T follicular helper cell (primary cell): ENCODE measurements around the gene BCHE.

Experiments used
- DNase-seq: peaks from one replicate; pipeline ENCODE4 v3.0.0-alpha.2; 2020; ENCODE audit warnings: low read depth
- total RNA-seq, 2 experiments: gene quantifications; one replicate each; lab custom pipeline; 2026; lab: John Stamatoyannopoulos, UW

Gene BCHE
- 0 reads per million in 2 experiments for total RNA-seq

DNA sequence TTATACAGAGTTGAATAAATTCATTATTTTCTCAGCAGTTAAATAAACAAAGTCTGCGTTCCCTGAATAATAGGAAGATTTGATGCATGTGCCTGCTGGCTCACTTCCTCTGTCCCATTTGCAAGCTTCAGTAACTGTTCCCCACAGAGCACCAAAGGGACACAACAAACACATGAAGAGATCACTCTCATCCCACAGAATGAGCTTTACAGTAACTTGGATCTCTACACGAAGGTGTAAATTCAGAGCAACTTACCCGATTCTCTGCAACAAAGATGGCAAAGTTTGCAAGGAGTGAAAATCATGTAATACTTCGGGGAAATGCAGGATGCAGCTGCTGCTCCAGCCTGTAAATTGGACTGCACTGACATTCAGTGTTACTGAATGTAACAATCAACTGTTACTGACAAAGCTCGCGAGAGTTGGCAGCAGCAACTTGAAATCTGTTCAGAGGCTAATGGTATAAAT, at the start of gene BCHE:
Gene BCHE, minus strand, starts transcription at position 366 of the 468 bp plus-strand sequence. CDS start 6,390 bp downstream, outside the sequence.
- no peak for DNase-seq

DNA sequence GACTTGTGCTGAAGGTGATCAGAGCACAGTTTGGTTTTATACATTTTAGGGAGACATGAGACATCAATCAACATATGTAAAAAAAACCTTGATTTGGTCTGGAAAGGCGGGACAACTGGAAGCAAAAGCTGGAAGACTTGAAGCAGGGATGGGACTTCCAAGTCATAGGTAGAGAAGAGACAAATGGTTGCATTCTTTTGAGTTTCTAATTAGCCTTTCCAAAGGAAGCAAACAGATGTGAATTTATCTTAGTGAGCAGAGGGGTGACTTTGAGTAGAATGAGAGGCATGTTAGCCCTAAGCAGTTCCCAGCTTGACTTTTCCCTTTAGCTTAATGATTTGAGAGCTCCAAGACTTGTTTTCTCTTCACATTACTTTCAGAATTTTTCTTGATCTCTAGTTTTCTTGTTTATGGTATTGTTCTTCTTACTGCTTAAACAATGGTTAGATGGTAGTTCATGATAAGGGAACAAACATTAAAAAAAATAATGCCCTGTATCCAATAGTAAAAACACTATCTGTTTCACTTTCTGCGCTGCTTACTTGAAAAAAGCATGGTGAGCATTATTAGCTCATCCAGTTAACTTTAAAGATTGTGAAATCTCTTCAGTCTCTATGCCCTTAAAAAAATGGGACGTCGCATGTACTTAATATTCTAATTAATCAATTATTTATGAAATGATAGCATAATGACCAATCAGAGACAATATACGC, 48.5 kb upstream of the BCHE start:
- no peak for DNase-seq

DNA sequence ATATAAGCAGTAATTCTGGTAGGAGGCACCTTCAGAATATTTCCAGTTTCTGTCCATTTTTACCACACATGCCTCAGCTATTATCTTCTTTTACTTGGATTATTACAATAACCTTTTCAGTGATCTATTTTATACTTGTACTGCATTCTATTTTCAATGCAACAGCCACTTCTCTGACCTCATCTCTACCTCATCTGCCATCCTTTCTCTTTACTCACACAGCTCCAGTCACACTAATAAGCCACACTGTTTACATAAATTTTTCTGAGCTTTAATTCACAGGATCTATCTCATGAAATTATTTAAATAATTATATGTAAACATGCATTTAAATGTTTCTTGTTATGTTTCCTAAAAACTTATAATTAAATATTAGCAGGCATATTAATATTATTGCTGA, 47.3 kb upstream of the BCHE start:
- no peak for DNase-seq

DNA sequence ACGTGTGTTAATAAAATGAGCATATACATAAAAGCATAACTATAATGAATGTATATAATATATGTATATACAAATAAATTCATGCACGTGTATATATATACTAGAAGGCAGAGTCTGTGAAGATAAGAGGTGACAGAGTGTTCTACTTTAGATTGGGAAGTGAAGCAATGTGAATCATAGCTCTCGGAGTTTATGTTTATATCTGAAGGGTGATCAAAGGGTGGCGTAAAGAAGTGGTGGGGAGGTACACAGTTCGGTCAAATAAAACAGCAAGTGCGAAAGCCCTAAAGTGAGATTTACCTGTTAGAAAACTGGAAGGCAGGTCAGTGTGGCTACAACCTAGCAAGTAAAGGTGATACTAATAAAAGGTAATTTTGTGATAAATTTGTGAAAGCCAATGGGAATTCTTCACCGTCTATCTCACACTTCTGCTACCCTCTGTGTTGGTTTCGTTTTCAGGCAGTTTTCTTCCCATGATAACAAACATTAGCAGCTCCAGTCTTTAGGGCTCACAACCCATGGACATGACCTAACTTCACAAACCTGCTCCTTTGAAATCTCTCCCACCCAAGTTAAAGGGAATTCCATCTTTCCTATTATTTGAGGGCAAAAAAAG, 46.7 kb upstream of the BCHE start:
- no peak for DNase-seq

DNA sequence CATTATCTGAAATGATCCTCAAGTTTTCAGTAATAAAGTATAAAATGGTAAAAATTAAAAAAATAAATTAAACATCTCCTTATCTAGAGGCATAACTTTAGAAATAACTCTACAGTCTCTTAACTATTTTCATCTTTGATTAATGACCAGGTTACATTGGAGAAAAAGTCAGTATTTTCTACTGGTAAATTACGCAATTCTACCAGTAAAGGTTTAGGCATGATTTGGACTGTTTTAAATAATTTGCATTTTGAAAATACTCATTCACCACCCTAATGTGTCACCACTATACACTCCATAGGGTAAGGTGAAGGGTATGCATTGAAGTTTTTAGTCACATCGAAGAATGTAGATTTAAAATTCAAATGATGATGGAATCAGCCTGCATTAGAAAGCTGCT, 45.9 kb upstream of the BCHE start:
- DNase-seq, result no peak

DNA sequence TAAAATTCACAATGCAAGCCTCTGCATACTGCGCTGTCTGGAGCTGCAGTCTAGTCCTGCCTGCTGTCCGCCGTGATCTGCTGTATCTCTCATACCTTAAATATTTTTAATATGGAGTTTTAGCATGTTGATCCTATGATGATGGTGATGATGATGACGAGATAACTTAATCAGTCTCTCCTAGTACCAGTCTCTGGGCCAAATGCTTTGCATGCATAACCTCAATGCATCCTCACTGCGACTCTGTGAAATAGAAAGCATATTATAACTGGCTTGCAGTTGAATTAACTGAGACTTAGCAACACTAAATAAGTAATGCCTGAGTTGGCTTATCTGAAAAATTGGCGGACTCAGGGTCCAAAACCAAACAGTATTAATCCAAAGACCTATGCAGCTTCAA, 38.4 kb upstream of the BCHE start:
- no peak for DNase-seq

DNA sequence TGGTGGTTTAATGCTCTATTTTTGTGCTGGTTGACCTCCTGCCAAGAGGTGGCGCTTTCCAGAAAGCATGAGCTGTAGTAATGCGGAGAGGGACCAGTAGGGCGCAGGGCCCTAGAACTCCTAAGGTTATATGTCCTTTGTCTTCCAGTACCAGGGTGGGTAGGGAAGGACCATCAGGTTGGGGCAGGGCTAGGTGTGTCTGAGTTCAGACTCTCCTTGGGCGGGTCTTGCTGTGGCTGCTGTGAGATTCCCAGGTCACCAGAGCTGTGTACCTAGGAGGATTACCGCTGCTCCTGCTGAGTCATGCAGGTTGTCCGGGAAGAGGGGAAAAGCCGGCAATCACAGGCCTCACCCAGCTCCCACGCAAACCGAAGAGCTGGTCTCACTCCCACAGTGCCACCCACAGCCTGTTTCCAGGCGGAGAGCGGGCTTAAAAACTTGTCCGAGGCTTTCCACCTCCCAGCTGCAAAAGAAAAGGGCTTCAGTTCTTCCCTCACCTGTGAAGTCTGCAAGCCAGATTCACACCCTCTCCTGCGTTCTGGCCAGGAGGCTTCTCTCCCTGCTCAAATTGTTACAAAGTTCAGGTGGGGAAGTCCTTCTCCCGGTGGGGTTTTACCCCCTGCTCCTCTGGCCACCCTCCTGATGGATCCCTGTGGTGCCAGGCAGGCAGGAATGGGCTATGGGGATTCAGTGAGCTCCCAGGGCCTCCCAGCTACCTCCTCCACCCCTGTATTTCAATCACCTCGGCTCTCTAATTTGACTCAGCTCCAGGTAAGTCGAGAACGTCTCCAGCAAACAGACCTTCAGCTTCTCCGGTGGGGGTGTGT, 37.7 kb upstream of the BCHE start:
- no peak for DNase-seq

DNA sequence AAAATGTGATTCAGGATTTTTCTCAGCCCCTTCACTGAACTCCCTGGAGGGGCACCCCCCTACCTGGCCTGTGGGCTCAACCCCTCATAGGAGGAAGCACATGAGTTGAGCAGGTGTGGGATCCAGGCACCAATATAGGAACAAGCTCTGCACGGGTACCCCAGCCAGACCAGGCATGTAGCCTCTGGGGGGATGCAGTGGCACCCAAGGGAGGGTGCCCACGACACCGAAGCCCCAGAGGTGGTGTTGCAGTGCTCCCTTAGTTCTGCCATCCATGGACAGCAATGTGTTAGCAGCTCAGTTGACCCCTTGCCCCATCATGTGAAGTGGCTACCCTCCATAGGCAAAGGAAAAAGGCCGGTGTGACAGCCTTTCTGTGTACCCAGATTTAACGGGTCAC, 30.9 kb upstream of the BCHE start:
- DNase-seq, result no peak

DNA sequence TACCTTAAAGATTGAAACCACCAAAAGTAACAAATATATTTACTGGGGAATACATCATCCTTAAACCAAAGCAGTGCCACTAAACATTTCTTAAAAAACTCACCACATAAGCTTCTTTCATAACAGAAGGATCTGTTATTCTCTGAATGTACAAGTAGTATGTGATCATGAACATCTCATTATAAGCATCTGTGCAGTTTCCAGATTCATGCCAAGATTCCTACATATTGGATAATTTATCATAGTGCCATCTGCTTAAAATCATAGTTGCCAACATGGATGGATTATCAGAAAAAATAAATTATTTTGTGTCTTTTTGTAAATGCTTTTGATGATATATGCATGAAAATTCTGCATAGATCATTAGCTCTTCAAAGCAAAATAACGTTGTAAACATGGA, 21.8 kb upstream of the BCHE start:
- DNase-seq, result no peak

DNA sequence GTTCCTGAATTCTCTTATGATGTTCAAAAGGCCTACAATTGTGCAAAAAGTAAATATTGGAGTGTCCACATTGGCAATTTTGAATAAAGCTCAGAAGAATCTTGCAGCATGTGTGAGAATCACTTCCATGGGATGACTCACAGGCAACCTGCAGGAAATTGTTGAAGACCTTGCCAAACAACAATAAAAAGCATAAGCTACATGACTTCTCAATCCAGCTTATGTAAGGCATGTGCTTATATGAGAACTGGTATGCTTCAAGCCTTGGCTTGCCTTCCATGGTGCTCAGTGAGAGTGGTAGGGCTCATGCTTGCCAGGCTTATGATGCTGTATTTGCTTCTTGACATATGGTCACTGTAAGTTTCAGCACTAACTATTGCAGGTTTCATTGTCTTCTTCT, 18.4 kb upstream of the BCHE start:
- DNase-seq, result no peak

DNA sequence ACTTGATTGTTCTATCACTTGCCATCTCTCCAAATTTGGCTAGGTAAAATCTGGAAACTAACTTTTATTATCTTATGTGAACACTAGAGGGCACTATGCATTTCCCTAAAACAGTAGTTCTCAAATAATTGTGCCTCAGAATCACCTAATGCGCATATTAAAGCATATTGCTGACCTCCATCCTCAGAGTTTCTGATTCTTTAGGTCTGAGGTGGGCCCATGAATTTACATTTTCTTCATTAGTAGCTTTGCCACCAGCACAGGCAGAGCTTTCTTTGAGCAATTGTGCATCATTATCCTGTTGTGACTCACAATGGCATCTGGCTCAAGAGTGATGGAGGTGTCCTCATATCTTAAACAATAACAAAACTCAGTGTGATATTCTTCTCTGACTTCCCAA, 17.5 kb upstream of the BCHE start:
- DNase-seq, result no peak

DNA sequence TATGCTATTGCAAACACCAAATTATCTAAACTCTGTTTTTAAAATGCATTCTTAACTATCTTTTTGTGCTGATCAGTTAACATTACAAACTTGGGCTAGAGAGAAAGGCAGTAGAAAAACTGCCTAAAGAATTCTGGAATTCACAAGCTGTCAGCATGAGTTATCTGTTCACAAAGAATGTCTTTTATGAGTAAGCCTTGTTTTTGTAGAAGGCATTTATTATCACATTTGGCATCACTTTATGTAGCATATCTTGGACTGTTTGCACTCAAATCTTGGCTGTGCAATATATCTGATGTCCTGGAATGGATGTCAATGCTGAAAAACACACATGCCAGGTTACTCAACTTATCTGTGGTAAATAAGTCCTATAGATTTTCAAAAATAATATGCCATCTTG, 15.5 kb upstream of the BCHE start:
- DNase-seq, result no peak

DNA sequence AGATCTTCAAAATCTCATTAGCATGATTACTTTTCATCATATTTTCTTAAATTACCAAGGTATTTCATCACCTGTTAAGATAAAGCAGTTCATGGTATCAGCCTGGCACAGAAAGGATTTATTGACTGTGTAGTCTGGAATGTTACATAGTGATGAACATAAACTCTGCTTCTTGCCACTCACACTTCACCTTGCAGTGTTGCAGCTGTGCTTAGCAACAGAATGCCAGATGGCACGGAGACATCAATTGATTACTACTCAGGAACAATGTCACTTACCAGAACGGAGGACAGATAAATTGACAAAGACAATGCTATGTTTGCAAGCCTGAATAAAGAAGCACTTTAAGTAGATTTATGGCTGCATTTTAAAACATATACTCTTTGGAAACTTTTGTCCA, 15.0 kb upstream of the BCHE start:
- no peak for DNase-seq

DNA sequence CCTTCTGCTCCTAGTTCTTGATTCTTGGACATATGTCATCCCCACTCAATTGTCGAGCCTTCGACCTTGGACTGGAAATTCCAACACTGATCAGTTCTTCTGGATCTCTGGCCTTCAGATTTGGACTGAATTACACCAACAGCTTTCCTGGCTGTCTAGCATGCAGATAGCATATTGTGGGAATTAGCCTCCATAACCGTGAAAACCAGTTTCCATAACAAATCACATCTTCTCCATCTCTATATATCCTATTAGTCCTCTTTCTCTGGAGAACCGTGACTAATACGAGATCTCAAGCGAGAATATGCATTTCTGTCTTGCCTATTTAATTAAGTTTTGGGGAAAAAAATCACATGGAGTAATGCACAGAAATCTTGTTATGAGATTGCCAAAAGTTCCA, 8.8 kb upstream of the BCHE start:
- no peak for DNase-seq

DNA sequence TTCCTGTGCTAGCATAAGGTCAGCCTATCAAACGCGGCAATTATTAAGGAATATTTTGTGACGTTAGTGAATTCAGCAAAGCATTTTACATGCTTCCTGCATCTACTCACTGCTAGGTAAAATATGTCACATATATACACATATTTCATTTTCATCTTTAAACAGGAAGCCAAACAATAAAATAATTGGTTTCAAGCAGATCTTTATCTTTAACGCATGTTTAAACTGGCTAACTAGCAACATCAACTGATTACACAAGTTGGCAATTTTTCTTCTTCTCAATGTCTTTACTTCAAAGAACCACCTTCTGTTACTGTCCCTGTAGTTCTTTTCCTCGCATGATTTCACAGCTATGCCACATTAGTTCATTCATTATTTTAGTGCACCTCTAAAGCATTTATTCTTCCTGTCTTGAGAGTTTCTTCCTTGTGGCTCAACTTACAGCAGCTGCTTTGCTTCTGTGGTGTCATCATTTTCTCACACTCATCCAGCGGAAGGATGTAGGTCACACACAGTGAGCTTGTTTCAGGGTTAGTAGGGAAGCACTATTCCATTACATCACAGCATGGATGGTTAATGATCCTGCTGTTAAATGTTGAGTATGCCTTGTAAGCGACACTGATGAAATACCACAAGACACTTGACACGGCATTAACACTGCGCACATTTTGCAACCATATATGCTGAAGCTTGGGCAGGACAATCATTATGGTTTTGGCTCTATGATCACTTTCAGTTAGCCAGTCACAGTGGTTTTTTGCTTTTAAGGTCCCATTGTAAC, 2.3 kb upstream of the BCHE start:
- DNase-seq, result no peak

DNA sequence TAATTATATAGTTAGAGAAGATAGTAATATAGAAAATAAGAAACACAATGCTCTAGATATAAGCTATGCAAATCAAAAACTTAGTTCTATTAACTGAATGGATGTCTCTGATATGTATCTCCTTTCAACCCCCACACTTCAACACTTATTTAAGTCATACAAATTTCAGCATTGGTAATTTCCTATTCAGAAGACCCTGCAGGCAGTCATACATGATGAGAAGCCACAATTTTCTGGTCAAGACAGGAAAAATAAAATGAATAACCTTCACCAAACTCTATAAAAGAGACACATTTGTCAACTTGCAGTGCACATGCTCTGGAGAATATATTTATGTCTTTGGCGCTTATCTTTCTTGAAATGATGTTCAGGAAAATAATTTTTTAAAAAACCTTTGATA, 578 bp upstream of the BCHE start:
- DNase-seq, result no peak

DNA sequence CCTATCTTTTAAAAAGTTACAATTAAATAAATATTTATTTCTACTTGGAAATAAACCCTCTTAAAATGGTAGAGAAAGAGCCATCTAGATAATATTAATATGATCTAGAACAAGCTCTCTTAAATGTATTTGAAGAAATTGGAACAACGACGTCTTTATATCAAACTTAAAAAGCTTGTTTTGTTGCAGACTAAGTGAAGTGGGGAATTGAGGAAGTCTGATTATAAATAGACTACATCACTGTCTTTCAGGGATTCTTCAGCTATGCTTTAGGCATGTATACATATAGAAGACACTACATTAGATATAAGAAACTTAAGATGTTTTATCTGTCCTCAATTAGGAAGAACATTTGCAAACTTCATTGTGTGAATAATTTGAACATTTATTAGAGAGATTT, 1.8 kb downstream of the BCHE start:
- DNase-seq, result no peak

DNA sequence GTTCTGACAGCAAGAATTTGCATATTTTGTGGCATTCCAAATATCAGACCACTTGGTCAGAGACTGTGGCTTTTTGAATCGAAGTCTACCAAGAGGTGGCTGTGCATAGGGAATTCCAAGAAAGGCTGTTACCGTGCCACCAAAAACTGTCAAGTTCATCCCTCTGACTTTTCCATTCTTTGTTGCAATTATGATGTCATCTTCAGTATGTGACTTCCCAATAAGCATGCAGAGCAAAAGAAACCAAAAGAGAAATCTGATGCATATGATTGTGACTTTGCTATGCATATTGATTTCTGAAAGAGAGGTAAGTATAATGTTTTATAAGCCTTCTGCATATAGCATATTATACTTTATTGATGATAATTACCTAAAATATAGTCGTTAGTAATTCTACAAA, 6.5 kb downstream of the BCHE start:
- DNase-seq, result no peak

DNA sequence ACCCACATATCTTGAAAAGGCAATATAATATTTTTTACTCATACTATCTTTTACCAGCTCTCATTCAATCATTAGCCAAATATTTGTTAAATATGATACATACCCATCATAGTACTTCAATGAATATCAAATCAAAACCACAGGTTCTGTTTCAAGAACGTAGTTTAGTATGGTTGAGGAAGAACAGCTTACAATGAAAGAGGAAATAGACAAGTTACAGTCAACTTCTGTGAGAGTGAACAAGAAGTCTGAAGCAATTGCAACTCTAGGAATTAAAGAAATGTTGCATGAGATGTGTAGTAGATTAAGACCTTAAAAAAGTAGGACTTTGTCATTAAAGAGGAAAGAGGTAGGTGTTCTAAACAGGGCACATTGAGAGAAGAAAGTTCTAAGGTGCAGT, 9.3 kb downstream of the BCHE start:
- no peak for DNase-seq

DNA sequence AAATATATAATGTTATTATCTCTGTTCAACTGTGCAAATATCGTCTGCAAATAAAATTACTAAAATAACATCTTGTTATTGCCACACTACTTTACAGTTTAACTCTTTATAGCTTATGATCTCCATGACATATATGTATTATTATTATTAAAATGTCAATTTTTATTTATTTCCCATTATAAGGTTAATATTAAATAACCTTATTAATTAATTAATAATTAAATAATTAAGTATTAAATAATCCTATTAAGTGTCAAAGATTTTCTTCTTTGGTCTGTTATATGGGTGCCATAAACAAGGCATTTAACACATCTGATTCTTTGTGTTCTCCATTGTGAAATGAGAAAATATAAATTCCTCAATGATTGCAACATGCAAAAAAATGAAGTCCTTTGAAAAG, 10.0 kb downstream of the BCHE start:
- DNase-seq, result no peak

DNA sequence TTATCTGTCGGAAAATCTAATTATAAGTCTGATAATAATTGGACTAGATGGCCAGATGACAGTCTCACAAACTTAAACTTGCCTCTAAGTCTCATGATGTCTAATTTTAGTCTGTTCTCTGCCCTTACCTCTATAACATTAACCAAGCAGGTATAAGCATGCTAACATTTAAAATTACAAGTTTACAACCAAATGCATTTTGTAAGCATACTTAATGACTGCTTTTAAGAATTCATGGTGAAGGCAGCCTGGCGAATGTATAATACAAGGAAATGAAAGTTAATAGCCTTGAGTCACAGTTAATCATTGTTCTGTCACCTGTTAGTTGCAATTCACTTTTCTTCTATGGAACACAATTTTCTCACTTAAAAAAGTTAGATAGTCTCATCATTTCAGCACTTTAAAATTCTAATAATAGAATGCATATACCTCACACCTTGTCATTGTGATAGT, 16.5 kb downstream of the BCHE start:
- no peak for DNase-seq

DNA sequence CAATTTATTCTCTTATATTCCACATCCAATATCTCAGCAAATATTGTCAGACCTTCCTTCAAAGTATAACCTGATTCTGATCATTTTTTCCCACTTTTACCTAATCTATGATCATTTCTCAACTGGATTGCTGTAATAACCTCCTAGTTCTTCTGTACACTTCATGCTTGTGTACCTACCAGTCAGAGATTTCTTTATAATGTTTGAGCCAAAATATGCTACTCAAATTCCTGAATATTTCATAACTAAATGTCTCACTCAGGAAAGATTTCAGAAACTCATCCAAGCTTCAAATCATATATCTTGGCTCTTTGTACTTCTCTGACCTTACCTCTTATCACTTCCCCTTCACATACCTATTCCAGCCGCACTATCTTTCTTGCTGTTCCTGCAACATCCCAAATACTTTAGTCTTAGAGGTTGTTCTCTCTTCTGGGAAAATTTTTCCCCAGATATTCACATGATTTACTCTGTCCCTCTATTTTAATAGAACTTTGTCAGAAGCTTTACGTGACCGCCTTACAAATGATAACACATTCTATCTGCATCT, 20.0 kb downstream of the BCHE start:
- DNase-seq, result no peak
